HEK293 (cell line): ENCODE measurements around the gene FDXACB1.

ENCODE experiments used
- CTCF ChIA-PET: fragments of 350-600 bp; formaldehyde crosslinking; extraction: SDS; loops from one replicate; lab custom pipeline; 2021; ENCODE audit warnings: antibody characterized with exemption; lab: Yijun Ruan, JAX
- POLR2A ChIA-PET: fragments of 300-600 bp; formaldehyde crosslinking; extraction: SDS; loops from one replicate; lab custom pipeline; 2020; ENCODE audit warnings: antibody characterized with exemption, inconsistent platforms; lab: Yijun Ruan, JAX
- H3K27ac ChIP-seq: fragments of 200-500 bp; sonication (Bioruptor generic); 2 replicates; pipeline ENCODE4 v1.5.1; 2014; ENCODE audit warnings: low read depth, low read length, control low read depth, inconsistent platforms; ENCODE audit errors: extremely low read depth
- H3K36me3 ChIP-seq, 2 experiments: fragments of 200-500 bp in 1 of 2; sonication (Bioruptor generic) in 1 of 2; 1 replicate in 1 of 2; 2 replicates in 1 of 2; pipeline ENCODE4 v1.5.1; 2014 to 2017; ENCODE audit warnings: inconsistent platforms in 2 of 2, low read length in 2 of 2; ENCODE audit not compliant: control insufficient read depth in 2 of 2, insufficient read depth in 1 of 2
- H3K4me1 ChIP-seq: fragments of 200-500 bp; sonication (Bioruptor generic); 2 replicates; pipeline ENCODE4 v1.5.1; 2014; ENCODE audit warnings: mild to moderate bottlenecking, low read length, inconsistent platforms; ENCODE audit not compliant: control insufficient read depth, insufficient read depth
- H3K4me3 ChIP-seq: 2 replicates; pipeline ENCODE4 v1.5.1; 2011; ENCODE audit warnings: low read depth, mild to moderate bottlenecking, control low read depth, low read length, moderate library complexity
- H3K9me3 ChIP-seq: fragments of 200-500 bp; sonication (Bioruptor generic); 2 replicates; pipeline ENCODE4 v1.5.1; 2014; ENCODE audit warnings: low read depth, low read length, inconsistent platforms; ENCODE audit not compliant: control insufficient read depth, insufficient read depth
- BCL6B ChIP-seq: fragments of 450-650 bp; formaldehyde crosslinking; IDR thresholded peaks from 2 replicates; pipeline ENCODE4 v1.5.1; 2017; ENCODE audit warnings: missing biosample characterization, missing genetic modification characterization
- CTCF ChIP-seq: fragments of 450-650 bp; formaldehyde crosslinking; IDR thresholded peaks from 2 replicates; pipeline ENCODE4 v1.5.1; 2016; ENCODE audit warnings: missing biosample characterization, missing genetic modification characterization
- IKZF3 ChIP-seq: fragments of 450-650 bp; IDR thresholded peaks from 2 replicates; pipeline ENCODE4 v1.5.0; 2018; ENCODE audit warnings: missing biosample characterization, mild to moderate bottlenecking, missing genetic modification characterization, moderate library complexity
- KLF7 ChIP-seq: fragments of 450-650 bp; formaldehyde crosslinking; IDR thresholded peaks from 2 replicates; pipeline ENCODE4 v1.5.1; 2016; ENCODE audit warnings: missing biosample characterization, missing genetic modification characterization, borderline replicate concordance
- SALL2 ChIP-seq: fragments of 450-650 bp; formaldehyde crosslinking; IDR thresholded peaks from 2 replicates; pipeline ENCODE4 v1.5.0; 2017; ENCODE audit warnings: missing biosample characterization, mild to moderate bottlenecking, missing genetic modification characterization, borderline replicate concordance
- ZBTB10 ChIP-seq: fragments of 450-650 bp; formaldehyde crosslinking; IDR thresholded peaks from 2 replicates; pipeline ENCODE4 v1.5.1; 2016; ENCODE audit warnings: missing biosample characterization, missing genetic modification characterization
- ZFHX2 ChIP-seq: fragments of 450-650 bp; formaldehyde crosslinking; conservative IDR thresholded peaks from 2 replicates; pipeline ENCODE4 v1.5.1; 2016; ENCODE audit warnings: missing biosample characterization, missing genetic modification characterization
- ZNF148 ChIP-seq: fragments of 450-650 bp; formaldehyde crosslinking; IDR thresholded peaks from 2 replicates; pipeline ENCODE4 v1.5.0; 2017; ENCODE audit warnings: missing biosample characterization, missing genetic modification characterization, borderline replicate concordance
- ZNF16 ChIP-seq: fragments of 450-650 bp; formaldehyde crosslinking; IDR thresholded peaks from 2 replicates; pipeline ENCODE4 v1.5.1; 2016; ENCODE audit warnings: low read depth, missing biosample characterization, missing genetic modification characterization
- ZNF2 ChIP-seq: fragments of 450-650 bp; formaldehyde crosslinking; IDR thresholded peaks from 2 replicates; pipeline ENCODE4 v1.5.1; 2016; ENCODE audit warnings: missing biosample characterization, missing genetic modification characterization
- ZNF239 ChIP-seq: fragments of 450-650 bp; formaldehyde crosslinking; IDR thresholded peaks from 2 replicates; pipeline ENCODE4 v1.5.1; 2016; ENCODE audit warnings: missing biosample characterization, missing genetic modification characterization
- ZNF24 ChIP-seq: fragments of 450-650 bp; formaldehyde crosslinking; IDR thresholded peaks from 2 replicates; pipeline ENCODE4 v1.5.1; 2016; ENCODE audit warnings: missing biosample characterization, missing genetic modification characterization
- ZNF391 ChIP-seq: fragments of 450-650 bp; formaldehyde crosslinking; IDR thresholded peaks from 2 replicates; pipeline ENCODE4 v1.5.1; 2016; ENCODE audit warnings: low read depth, missing biosample characterization, missing genetic modification characterization, borderline replicate concordance
- ZNF48 ChIP-seq: fragments of 450-650 bp; formaldehyde crosslinking; IDR thresholded peaks from 2 replicates; pipeline ENCODE4 v1.5.1; 2016; ENCODE audit warnings: missing biosample characterization, missing genetic modification characterization
- ZNF623 ChIP-seq: fragments of 450-650 bp; formaldehyde crosslinking; IDR thresholded peaks from 2 replicates; pipeline ENCODE4 v1.5.1; 2016; ENCODE audit warnings: missing biosample characterization, missing genetic modification characterization
- ZNF639 ChIP-seq: fragments of 450-650 bp; formaldehyde crosslinking; IDR thresholded peaks from 2 replicates; pipeline ENCODE4 v1.5.1; 2016; ENCODE audit warnings: missing biosample characterization, missing genetic modification characterization

Gene FDXACB1

GRCh38 chr11:111925953-111926352 is 47.0 kb upstream of the FDXACB1 start:
- no peak overlapping the region for H3K4me3 ChIP-seq
- CTCF ChIA-PET: interaction anchor here (1.7 kb wide), 2 partner anchors 8 to 56 kb away, joined by 8 to 13 read pairs; partner anchors contain the start of gene C11orf52
- TF ChIP-seq CTCF (no peak), ZNF2 (tag by site-specific recombination) (no peak), KLF7 (tag by site-specific recombination) (no peak), ZNF623 (tag by site-specific recombination) (no peak), ZNF16 (tag by site-specific recombination) (no peak), SALL2 (no peak), ZNF239 (tag by site-specific recombination) (no peak), ZNF391 (tag by site-specific recombination) (no peak), ZFHX2 (tag by site-specific recombination) (no peak), ZNF148 (tag by site-specific recombination) (no peak), ZNF639 (no peak), ZNF48 (no peak), ZBTB10 (tag by site-specific recombination) (no peak), IKZF3 (tag by site-specific recombination) (no peak), ZNF24 (no peak), BCL6B (tag by site-specific recombination) (no peak)
- POLR2A ChIA-PET: interaction anchor here (1.1 to 1.9 kb wide), 5 partner anchors 7 to 55 kb away, joined by 3 to 18 read pairs (median 15); partner anchors contain the start of genes ALG9, C11orf52 and DIXDC1
- no peaks in the 10 kb centered on the region for H3K4me1 ChIP-seq
- no peaks in the 10 kb centered on the region for H3K36me3 ChIP-seq
- no peak overlapping the region for H3K27ac ChIP-seq
- H3K9me3 ChIP-seq: no peaks in the 10 kb centered on the region
